ENCODE results near the gene PPP6R2.

Gene PPP6R2

DNA sequence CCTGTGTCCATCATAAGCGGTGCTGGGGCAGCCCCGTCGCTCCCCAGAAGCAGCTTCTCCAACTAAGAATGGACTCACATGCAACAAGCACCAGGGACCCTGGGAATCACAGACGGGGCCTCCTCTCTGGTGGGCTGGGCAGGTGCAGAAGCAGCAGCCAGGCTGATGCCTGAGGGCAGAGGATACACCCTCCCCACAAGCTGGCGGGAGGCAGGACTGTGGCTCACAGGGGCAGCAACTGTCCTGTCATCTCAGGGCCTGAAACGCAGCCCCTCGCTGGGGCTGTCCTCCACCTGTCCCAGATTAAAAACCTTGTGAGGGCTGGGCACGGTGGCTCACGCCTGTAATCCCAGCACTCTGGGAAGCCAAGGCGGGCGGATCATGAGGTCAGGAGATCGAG, 134.8 kb downstream of the PPP6R2 start:
- TF ChIP-seq, protein P1, sequence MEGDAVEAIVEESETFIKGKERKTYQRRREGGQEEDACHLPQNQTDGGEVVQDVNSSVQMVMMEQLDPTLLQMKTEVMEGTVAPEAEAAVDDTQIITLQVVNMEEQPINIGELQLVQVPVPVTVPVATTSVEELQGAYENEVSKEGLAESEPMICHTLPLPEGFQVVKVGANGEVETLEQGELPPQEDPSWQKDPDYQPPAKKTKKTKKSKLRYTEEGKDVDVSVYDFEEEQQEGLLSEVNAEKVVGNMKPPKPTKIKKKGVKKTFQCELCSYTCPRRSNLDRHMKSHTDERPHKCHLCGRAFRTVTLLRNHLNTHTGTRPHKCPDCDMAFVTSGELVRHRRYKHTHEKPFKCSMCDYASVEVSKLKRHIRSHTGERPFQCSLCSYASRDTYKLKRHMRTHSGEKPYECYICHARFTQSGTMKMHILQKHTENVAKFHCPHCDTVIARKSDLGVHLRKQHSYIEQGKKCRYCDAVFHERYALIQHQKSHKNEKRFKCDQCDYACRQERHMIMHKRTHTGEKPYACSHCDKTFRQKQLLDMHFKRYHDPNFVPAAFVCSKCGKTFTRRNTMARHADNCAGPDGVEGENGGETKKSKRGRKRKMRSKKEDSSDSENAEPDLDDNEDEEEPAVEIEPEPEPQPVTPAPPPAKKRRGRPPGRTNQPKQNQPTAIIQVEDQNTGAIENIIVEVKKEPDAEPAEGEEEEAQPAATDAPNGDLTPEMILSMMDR (IDR thresholded peaks at IDR 0.05) = no peak

DNA sequence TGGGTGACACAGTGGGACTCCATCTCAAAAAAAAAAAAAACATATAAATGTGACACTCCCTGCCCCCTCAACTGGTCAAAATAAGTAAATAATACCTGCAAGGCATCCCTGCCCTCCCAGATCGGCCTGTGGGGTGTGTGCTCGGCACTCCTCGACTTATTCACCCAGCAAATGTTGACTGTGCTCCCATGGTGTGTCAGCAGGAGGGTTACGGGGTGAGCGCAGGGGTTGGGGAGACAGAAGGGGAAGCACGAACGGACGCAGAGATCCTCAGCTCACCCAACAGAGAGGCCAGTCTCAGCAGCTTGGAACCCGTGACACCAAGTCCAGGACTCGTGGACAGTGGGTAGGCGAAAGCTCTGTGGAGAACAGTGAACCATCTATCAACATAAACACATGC, 136.6 kb downstream of the PPP6R2 start:
- TF ChIP-seq, protein P1 (IDR thresholded peaks at IDR 0.05) = no peak

DNA sequence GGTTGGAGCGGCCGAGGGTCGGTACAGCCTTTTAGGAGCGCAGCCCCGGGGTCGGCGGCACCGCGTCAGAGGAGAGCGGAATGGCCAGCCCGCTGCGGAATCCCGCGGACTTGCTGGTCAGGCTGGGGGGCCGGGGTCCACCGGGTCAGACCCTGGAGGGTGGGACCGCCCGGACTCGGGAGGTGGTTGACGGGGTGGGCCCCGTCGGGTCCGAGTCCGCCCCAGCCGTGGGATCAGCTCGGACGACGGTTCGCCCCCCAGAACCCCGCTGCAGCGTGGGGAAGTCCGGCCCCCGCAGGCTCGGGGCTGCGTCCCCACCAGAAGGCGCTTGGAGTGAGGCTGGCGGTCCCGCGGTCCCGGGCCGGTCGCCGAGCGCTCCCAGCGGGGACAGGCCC, 137.9 kb downstream of the PPP6R2 start:
- TF ChIP-seq, protein P1 (IDR thresholded peaks at IDR 0.05) = no peak

DNA sequence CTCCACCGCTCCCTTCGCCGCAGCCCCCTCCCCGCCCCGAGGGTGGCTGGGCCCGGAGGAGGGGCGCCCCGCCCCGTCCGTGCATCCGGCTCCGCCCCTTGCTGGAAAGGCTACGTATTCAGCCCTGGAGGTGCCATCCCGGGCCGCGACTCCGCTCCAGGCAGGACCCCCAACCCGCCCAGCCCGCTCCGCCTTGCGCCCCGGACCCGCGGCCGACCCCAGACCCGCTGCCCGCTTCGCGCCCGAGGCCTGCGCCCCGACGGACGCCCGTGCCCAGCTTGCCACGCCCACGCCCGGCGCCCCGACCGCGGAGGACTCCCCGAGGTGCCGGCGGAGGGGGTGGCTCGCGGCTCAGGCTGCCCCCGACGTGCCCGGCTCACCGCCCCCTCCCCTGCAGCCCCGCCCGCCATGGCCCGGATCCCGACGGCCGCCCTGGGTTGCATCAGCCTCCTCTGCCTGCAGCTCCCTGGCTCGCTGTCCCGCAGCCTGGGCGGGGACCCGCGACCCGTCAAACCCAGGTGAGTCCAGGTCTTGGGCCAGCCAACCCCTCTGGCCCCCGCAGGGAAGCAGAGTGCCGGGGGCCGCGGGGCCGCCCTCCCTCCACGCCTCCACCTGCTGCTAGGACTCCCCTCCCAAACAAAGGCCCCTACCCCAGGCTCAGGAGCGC, 138.4 kb downstream of the PPP6R2 start, which contains the start of gene ADM2:
ADM2 (plus strand) TSS at position 104 of the 667 bp plus-strand sequence; CDS start at position 409, 305 bp downstream.
- TF ChIP-seq, protein P1 (IDR thresholded peaks at IDR 0.05) = no peak

DNA sequence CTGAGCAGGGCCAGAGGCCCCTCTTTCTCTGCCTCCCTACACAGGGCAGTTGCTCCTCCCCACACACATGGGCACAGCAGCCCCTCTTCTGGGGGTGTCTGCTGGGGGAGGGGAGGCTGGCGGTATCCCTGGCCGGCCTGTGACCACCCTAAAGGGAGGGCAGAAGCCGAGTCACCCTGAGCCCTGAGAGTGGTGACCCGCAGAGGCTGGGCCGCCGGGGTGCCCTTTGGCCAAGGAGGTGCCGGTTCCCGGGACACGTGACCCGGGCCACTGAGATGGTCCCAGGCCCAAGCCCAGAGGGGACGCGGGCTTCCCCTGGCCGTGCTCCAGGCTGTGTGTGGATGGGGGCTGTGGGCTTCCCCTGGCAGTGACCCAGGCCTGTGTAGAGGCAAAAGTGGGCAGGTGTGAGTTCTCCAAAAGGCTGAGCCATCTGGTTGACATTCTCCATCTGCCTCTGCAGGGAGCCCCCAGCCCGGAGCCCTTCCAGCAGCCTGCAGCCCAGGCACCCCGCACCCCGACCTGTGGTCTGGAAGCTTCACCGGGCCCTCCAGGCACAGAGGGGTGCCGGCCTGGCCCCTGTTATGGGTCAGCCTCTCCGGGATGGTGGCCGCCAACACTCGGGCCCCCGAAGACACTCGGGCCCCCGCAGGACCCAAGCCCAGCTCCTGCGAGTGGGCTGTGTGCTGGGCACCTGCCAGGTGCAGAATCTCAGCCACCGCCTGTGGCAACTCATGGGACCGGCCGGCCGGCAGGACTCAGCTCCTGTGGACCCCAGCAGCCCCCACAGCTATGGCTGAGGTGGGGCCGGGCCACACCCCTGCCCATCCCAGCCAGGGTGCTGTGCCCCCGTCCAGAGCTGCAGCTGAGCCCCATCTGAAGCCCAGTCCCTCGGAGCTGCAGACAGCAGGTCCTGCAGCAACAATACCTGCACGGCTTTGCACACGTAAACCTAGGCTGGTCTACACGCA, 139.3 kb downstream of the PPP6R2 start:
- TF ChIP-seq, protein P1 (IDR thresholded peaks at IDR 0.05) = no peak

DNA sequence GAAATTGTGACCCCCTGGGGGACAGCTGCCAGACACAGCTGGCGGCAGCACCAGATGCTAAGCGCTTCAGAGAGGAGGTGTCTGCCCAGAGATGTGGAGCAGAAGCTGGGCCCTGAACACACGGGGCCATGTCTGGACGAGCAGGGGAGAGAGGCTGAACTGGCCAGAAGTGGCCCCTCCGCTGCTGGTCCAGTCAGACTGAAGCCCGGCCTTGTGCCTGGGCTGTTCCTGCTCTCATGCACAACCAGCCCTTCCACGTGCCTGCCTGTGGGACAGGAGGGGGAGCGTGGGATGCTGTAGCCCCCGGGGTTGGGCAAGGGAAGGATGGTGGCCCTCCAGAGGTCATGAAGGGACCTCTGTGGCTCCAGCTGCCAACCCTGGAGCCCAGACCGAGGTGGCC, 140.0 kb downstream of the PPP6R2 start:
- TF ChIP-seq, protein P1 (IDR thresholded peaks at IDR 0.05) = no peak

DNA sequence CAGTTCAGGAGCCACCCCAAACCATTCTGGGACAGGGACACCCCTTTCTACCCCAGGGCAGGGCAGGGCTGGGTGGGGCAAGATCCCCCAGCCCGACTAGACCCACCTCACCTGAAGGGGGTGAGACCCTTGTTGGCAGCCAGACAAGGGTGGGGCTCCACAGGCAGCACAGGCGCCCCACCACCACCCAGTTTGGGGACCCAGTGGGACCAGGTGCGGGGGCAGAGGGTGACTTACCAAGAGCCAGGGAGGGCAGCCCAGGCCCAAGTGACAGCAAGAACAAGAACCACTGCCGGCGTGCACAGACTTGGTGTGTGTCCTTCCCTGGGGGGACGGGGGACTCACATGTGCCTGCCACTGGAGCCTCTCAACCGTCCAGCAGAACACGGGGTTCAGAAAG, 140.4 kb downstream of the PPP6R2 start:
- TF ChIP-seq, protein P1 (IDR thresholded peaks at IDR 0.05) = no peak
